LoVo (cell line): ENCODE results near the gene ULK4.
"Not testable (repeated sequence)": the region's sequence is repeated elsewhere in the genome, so short reads cannot be mapped to it uniquely, and the experiment has no call there.

Experiments used
- DNase-seq: peaks from one replicate; pipeline ENCODE4 v3.0.0-alpha.2; 2016; ENCODE audit warnings: low spot score

ULK4 gene

GRCh38 chr3:41872157-41872556, 89.7 kb downstream of the ULK4 start:
- DNase-seq: no peak

GRCh38 chr3:41867533-41867932, 94.4 kb downstream of the ULK4 start:
- no peak for DNase-seq

GRCh38 chr3:41866298-41866697, 95.6 kb downstream of the ULK4 start:
- no peak for DNase-seq

- DNase-seq: no peak
Observed at GRCh38 chr3:41863024-41863423, 98.9 kb downstream of the ULK4 start.

GRCh38 chr3:41860489-41860888, 101.4 kb downstream of the ULK4 start:
- DNase-seq: not testable (repeated sequence)

- DNase-seq: no peak
Observed at GRCh38 chr3:41854956-41855355, 106.9 kb downstream of the ULK4 start.

- DNase-seq: no peak
Observed at GRCh38 chr3:41853540-41854196, 108.2 kb downstream of the ULK4 start.

GRCh38 chr3:41848753-41849574, 112.9 kb downstream of the ULK4 start:
- DNase-seq: no peak

GRCh38 chr3:41847679-41848078, 114.2 kb downstream of the ULK4 start:
- no peak for DNase-seq

GRCh38 chr3:41846850-41847249, 115.1 kb downstream of the ULK4 start:
- no peak for DNase-seq

GRCh38 chr3:41845826-41846225, 116.1 kb downstream of the ULK4 start:
- no peak for DNase-seq

- DNase-seq: not testable (repeated sequence)
Observed at GRCh38 chr3:41844256-41844655, 117.6 kb downstream of the ULK4 start.

GRCh38 chr3:41840936-41841668, 120.8 kb downstream of the ULK4 start:
- DNase-seq: not testable (repeated sequence)

GRCh38 chr3:41836360-41837134, 125.4 kb downstream of the ULK4 start:
- DNase-seq: peak; percentile 13

GRCh38 chr3:41833628-41834027, 128.3 kb downstream of the ULK4 start:
- no peak for DNase-seq

GRCh38 chr3:41819236-41819635, 142.7 kb downstream of the ULK4 start:
- DNase-seq: no peak

- no peak for DNase-seq
Observed at GRCh38 chr3:41808618-41809017, 153.3 kb downstream of the ULK4 start.

GRCh38 chr3:41808152-41808551, 153.8 kb downstream of the ULK4 start:
- peak; percentile 13 for DNase-seq

- DNase-seq: no peak
Observed at GRCh38 chr3:41794748-41795589, 166.9 kb downstream of the ULK4 start.

- no peak for DNase-seq
Observed at GRCh38 chr3:41792806-41793205, 169.1 kb downstream of the ULK4 start.

- DNase-seq: no peak
Observed at GRCh38 chr3:41769106-41769505, 192.8 kb downstream of the ULK4 start.
